Activated naive CD4-positive, alpha-beta T cell treated with anti-CD3 and anti-CD28 coated beads, Interleukin-2, amount 50 U/mL, for 72 hours (primary cell): ENCODE measurements around the gene POLDIP3. TPM values are rescaled to one million over a fixed set of nuclear protein-coding genes. Genes with fewer than 3 reads are reported as not detected.
"Not testable (repeated sequence)": the region's sequence is repeated elsewhere in the genome, so short reads cannot be mapped to it uniquely, and the experiment has no call there.

Experiments
- ATAC-seq, 2 donors: fragments of 150-1000 bp; cut with Tn5 transposase; 2 replicates each; pipeline ENCODE4 v1.10.0; 2021; ENCODE audit warnings: mild to moderate bottlenecking in 2 of 2, moderate library complexity in 2 of 2
- DNase-seq, 2 donors: peaks; one replicate each; pipeline ENCODE4 v3.0.0; 2021 to 2022; ENCODE audit warnings: low spot score in 2 of 2
- H3K27ac Mint-ChIP-seq, 2 donors: one replicate each; pipeline ENCODE4 v1.8.0; 2022; ENCODE audit warnings: mild to moderate bottlenecking in 2 of 2, mixed read lengths in 2 of 2
- H3K36me3 Mint-ChIP-seq, 2 donors: one replicate each; pipeline ENCODE4 v1.8.0; 2022; ENCODE audit warnings: mixed read lengths in 2 of 2
- H3K9me3 Mint-ChIP-seq, 2 donors: one replicate each; pipeline ENCODE4 v1.8.0; 2022; ENCODE audit warnings: mixed read lengths in 2 of 2
- total RNA-seq, 2 donors: library from RNA; stranded (reverse); gene quantifications; one replicate each; pipeline ENCODE4 v1.2.3, GENCODE V29; 2022

Gene POLDIP3
- total RNA-seq, 2 donors from 2014 or later: 71.9 to 126 TPM

- Mint-ChIP-seq H3K27ac (peak overlapping the region; percentile 88 to 93), H3K36me3 (peaks cover 18 to 21% of the 10 kb centered on the region in 2 donors)
- ATAC-seq: peak; percentile 88 to 93
Measured at GRCh38 chr22:42581762-42582716, 32.6 kb downstream of the POLDIP3 start.

GRCh38 chr22:42581194-42581761, 33.4 kb downstream of the POLDIP3 start:
- H3K9me3 Mint-ChIP-seq, DNase-seq: not testable (repeated sequence)
- H3K36me3 Mint-ChIP-seq: peaks cover 18 to 21% of the 10 kb centered on the region in 2 donors
- peak overlapping the region; percentile 93 to 98 for H3K27ac Mint-ChIP-seq
- peak; percentile 27 to 36 for ATAC-seq

More at GRCh38 chr22:42581762-42582716, 32.6 kb downstream of the POLDIP3 start:
- peak; percentile 81 to 85 for DNase-seq
- no peaks in the 10 kb centered on the region for H3K9me3 Mint-ChIP-seq

DNA sequence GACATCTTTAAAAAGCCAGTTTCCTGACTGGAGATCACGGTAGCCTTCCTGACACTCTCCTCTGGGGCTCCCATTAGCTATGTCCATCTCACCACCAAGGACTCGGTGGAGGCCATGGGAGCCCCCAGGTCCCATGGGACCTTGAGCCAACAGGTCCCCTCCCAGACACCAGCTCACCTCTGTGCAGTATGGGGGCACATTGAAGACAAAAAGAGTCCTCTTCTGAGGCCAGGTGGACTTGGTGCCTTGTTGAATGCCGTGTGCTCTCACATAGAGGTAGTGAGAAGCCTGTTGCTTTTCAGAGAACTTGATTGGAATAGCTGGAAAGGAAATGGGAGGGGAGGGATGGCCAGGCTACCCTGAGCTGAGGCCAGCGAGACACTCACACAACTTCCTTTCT, 34.6 kb downstream of the POLDIP3 start:
- Mint-ChIP-seq H3K36me3 (peaks cover 13 to 21% of the 10 kb centered on the region in 2 donors), H3K27ac (peak overlapping the region; percentile 41 to 65)
- not testable (repeated sequence) for ATAC-seq, H3K9me3 Mint-ChIP-seq, DNase-seq

- DNase-seq (no peak), ATAC-seq (no peak)
- no peaks in the 10 kb centered on the region for H3K9me3 Mint-ChIP-seq
- peak overlapping the region in 1 of 2 donors; percentile 72 for H3K27ac Mint-ChIP-seq
- H3K36me3 Mint-ChIP-seq: peaks cover 8 to 21% of the 10 kb centered on the region in 2 donors
Measured at GRCh38 chr22:42577623-42578240, 37.0 kb downstream of the POLDIP3 start.

DNA sequence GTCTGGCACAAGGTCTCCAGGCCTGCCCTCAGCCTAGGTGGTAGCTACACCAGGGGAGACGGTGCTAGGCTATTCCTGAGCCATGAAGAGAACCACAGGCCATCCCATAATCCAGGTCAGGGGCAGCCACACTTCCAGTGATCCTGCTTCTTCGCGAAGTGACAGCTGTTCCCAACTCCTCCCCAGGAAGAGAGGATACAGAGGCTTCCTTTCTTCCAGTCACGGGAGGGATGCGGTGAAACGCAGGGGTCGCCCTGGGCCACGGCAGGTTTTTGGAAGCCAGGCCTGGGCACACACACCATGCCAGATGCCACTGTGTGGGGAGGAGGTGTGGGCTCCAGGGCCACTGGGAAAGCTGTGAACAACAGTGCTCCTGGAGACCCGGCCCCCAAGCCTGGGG, 37.5 kb downstream of the POLDIP3 start:
- H3K27ac Mint-ChIP-seq, DNase-seq, H3K9me3 Mint-ChIP-seq, ATAC-seq: not testable (repeated sequence)
- H3K36me3 Mint-ChIP-seq: peaks cover 8 to 19% of the 10 kb centered on the region in 2 donors

DNA sequence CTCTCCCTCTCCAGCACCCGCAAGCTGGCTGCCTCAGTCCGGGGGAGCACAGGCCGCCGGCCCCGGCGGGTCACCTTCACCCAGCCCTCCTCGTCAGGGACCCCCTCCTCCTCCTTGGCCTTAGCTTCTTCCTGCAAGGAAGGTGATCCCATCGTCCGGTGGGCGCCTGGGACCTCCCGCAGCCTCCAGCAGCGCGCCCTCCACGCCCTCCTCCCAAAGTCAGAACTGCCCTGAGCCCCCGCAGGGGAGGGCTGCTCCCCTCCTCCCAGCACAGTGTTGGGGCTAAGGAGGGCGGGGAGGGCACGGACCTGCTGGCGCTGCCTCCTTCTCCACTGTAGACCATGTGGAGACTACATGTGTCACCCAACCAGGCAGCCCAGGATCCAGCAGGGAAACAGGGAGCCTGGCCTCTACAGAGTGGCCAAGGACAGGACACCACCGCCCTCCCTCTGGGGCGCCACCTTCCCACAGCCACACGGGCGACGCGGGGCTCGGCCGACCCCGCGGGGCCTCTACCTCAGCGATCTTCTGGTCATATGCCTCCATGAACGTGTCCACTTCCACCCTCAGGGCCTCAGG, 38.6 kb downstream of the POLDIP3 start:
- H3K27ac Mint-ChIP-seq, DNase-seq, ATAC-seq, H3K9me3 Mint-ChIP-seq: not testable (repeated sequence)
- peaks cover 4 to 12% of the 10 kb centered on the region in 2 donors for H3K36me3 Mint-ChIP-seq

- H3K27ac Mint-ChIP-seq, H3K36me3 Mint-ChIP-seq, H3K9me3 Mint-ChIP-seq, ATAC-seq, DNase-seq: not testable (repeated sequence)
Measured at GRCh38 chr22:42574468-42574867, 40.2 kb downstream of the POLDIP3 start.

DNA sequence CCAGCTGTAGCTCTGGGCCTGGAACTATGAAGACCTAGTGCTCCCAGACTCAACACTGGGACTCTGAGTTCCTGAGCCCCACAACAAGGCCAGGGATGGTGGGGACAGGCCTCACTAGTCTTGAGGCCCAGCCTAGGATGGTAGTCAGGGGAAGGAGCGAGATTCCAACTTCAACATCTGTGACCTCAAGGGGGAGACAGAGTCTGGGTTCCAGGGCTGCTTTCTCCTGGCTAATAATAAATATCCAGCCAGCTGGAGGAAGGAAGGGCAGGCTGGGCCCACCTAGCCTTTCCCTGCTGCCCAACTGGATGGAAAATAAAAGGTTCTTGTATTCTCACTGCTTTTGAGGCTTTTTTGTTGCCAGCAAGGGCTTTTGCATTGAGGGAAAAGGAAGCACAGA, 40.6 kb downstream of the POLDIP3 start:
- DNase-seq, H3K9me3 Mint-ChIP-seq, ATAC-seq, H3K27ac Mint-ChIP-seq, H3K36me3 Mint-ChIP-seq: not testable (repeated sequence)

- not testable (repeated sequence) for H3K36me3 Mint-ChIP-seq, ATAC-seq, H3K9me3 Mint-ChIP-seq, DNase-seq
- peak overlapping the region; percentile 48 to 55 for H3K27ac Mint-ChIP-seq
Measured at GRCh38 chr22:42571068-42571467, 43.6 kb downstream of the POLDIP3 start.

DNA sequence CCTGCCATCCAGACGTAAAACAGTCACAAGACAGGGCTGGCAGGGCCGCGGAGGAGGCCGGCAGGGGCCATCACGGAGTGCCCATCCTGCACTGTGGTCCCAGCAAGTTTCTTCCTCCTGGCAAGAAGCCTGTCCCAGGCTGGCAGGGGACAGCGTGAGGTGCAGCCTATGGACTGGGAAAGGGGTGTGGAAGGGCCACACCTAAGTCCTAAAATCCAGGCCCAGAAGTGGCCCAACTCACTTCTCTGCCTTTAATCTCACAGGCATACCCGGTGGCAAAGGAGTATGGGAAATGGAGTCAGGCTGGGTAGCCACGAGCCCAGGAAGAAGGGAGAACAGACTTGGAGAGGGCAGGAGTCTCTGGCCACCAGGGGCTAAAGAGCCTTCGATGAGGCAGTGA, 44.1 kb downstream of the POLDIP3 start:
- not testable (repeated sequence) for H3K36me3 Mint-ChIP-seq, ATAC-seq, H3K9me3 Mint-ChIP-seq, DNase-seq
- H3K27ac Mint-ChIP-seq: peak overlapping the region; percentile 31 to 48

GRCh38 chr22:42567950-42568349, 46.7 kb downstream of the POLDIP3 start:
- H3K9me3 Mint-ChIP-seq, H3K36me3 Mint-ChIP-seq, ATAC-seq, DNase-seq, H3K27ac Mint-ChIP-seq: not testable (repeated sequence)

- H3K9me3 Mint-ChIP-seq: no peaks in the 10 kb centered on the region
- H3K27ac Mint-ChIP-seq: peak overlapping the region in 1 of 2 donors; percentile 48
- DNase-seq: no peak
- no peaks in the 10 kb centered on the region for H3K36me3 Mint-ChIP-seq
- ATAC-seq: no peak
Measured at GRCh38 chr22:42565956-42566355, 48.7 kb downstream of the POLDIP3 start.

- ATAC-seq (no peak), DNase-seq (no peak)
- no peaks in the 10 kb centered on the region for H3K9me3 Mint-ChIP-seq
- H3K27ac Mint-ChIP-seq: no peak overlapping the region
- no peaks in the 10 kb centered on the region for H3K36me3 Mint-ChIP-seq
Measured at GRCh38 chr22:42564699-42565098, 50.0 kb downstream of the POLDIP3 start.

GRCh38 chr22:42563943-42564342, 50.7 kb downstream of the POLDIP3 start:
- H3K27ac Mint-ChIP-seq, DNase-seq, H3K9me3 Mint-ChIP-seq, H3K36me3 Mint-ChIP-seq, ATAC-seq: not testable (repeated sequence)

DNA sequence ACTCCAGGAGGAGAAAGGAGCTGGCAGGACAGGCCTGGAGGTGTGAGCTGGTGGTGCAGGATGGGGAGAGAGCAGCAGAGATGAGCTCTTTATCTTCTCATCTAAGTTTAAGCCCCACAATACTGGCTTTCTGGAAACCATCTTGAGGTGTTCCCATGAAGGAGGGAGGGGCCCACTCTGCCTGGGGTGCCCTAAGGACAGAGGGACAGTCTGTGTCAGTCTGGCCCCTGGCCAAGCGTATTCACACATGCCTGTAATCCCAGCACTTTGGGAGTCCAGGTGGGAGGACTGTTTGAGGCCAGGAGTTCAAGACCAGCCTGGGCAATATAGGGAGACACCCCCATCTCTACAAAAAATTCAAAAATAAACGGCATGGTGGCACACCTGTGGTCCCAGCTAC, 52.0 kb downstream of the POLDIP3 start:
- Mint-ChIP-seq H3K9me3 (no peaks in the 10 kb centered on the region), H3K36me3 (no peaks in the 10 kb centered on the region), H3K27ac (no peak overlapping the region)
- no peak for ATAC-seq
- DNase-seq: no peak

- DNase-seq: no peak
- ATAC-seq: no peak
- Mint-ChIP-seq H3K36me3 (no peaks in the 10 kb centered on the region), H3K27ac (peak overlapping the region in 1 of 2 donors; percentile 88), H3K9me3 (no peaks in the 10 kb centered on the region)
Measured at GRCh38 chr22:42562279-42562678, 52.4 kb downstream of the POLDIP3 start.

DNA sequence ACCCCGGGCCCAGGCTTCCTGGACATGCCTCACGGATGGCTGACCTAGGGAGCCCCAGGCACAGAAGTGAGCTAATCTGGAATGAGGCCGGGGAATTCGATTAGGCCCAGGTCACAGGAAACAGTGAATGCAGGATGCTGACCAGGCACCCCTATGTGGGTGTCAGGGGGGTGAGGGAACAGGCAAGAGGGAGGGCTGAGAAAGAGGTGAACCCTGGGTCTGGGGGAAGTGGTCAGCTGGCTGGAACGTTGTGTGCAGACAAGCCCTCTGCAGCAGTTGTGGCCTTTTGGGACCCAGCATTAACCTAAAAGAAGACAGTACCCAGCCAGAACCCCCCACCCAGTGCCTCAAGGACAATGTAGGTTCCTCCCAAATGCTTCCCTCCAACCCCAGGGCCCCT, 52.8 kb downstream of the POLDIP3 start:
- DNase-seq: no peak
- Mint-ChIP-seq H3K27ac (no peak overlapping the region), H3K36me3 (no peaks in the 10 kb centered on the region), H3K9me3 (no peaks in the 10 kb centered on the region)
- ATAC-seq: no peak
